GM18868 (cell line): ENCODE data around the gene ERH.
"Not testable (repeated sequence)": the region's sequence is repeated elsewhere in the genome, so short reads cannot be mapped to it uniquely, and the experiment has no call there.

Source experiments
- ATAC-seq: cut with Tn5 transposase; IDR thresholded peaks from one replicate; pipeline ENCODE4 v1.9.1; 2021; ENCODE audit warnings: mild to moderate bottlenecking, moderate library complexity; ENCODE audit not compliant: unreplicated experiment

The ERH gene

DNA sequence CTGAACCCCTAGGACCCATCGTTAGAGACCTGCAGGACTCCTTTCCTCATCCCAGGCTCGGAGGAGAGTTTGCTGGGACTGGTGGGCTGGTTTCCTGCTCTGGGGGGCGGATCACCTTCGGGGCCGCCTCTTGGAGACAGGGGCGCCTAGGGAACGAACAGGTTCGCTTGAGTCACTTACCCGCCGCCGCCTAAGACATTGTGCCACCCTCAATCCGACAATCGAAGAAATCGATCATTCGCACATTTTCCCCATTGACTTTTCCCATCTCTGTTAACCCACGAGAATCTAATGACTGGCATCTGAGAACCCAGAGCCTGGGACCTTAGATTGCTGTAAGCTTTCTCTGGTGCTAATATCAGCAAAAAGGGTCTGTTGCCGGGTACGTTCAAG, 715 bp upstream of the ERH start:
- ATAC-seq: peak; percentile 17

DNA sequence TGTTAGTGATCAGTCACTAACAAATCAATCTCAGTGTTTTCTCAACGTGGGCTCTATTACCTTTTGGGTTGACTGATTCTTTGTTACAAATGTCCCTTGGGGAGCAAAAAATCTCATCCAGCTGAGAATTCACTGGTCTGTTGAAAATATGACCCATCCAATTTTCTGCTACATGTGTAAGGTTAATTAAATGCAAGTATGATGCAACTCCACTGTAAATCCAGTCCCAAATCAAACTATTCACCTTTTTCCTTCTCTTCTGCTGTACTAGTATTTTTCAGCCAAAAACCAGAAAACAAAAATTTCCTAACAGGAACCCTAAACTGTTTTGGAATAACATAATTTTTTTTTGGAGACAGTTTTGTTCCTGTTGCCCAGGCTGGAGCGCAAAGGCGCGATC, 2.2 kb downstream of the ERH start:
- no peak for ATAC-seq

DNA sequence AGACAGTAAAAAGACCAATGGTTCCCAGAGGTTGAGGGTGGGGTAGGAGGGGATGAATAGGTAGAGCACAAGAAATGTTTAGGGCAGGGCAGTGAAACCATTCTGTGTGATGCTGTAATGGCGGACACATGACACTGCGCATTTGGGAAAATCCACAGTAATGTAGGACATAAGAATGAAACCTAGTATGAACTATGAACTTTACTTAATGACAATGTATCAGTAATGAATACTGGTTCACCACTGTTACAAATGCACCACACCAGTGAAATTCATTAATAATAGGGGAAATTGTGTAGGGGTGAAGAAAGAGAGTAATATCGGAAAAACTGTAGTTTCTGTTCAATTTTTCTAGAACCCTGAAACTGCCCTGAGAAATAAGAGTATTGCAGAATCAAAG, 5.6 kb downstream of the ERH start:
- peak; percentile 49 for ATAC-seq

DNA sequence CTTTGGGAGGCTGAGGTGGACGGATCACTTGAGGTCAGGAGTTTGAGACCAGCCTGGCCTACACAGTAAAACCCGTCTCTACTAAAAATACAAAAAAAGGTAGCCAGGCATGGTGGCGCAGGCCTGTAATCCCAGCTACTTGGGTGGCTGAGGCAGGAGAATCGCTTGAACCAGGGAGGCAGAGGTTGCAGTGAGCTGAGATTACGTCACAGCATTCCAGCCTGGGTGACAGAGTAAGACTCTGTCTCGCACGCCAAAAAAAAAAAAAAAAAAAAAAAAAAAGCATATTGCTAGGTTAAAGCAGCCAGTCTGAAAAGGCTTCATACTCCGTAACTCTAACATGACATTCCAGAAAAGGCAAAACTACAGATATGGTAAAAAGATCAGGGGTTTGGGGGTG, 6.7 kb downstream of the ERH start:
- not testable (repeated sequence) for ATAC-seq

DNA sequence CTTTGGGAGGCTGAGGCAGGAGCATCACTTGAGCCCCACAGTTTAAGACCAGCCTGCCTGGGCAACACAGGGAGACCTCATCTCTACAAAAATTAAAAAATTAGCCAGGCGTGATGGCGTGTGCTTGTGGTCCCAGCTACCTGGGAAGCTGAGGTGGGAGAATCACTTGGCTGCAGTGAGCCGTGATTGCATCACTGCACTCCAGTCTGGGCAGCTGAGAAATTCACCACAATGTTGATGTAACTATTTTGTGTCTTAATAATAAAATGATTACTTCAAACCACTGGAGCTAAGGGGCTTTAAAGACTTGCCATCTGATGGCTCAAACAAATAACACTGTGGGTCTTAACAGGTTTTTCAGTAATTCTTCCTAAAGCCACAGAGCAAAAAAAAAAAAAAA, 10.8 kb downstream of the ERH start:
- no peak for ATAC-seq

DNA sequence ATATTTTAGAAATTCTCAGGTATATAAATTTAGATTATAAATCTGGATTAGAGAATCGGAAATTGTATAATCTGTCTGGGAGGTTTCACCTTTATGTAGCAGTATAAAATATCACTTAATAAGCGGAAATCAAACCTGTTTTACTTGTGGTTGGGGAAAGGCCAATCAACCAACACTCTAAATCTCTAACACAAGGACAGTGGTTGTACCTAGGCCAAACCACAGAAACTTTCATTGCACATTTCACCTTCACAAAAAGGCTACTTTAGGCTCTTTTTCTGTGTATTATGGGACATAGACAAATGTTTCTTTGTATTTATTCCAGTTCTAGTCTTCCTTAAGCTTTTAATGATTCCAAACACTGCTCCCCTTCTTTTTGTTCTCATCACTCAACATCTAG, 19.8 kb downstream of the ERH start:
- ATAC-seq: no peak

DNA sequence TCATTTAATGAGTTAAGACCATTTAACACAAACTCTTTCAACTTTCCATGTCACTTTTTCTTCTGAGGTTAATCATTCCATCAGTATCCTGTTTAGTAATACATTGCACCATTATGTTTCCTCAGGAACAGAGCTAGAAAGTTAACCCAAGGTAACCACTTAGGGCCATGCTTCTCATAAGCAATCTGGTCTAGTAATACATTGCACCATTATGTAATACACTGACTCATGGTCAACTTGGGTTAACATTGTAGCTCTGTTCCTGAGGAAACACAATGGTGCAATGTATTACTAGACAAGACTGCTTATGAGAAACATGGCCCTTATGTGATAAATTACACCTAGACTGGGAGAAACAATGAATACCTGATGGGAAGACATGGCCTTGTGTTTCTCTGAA, 21.7 kb downstream of the ERH start:
- no peak for ATAC-seq

DNA sequence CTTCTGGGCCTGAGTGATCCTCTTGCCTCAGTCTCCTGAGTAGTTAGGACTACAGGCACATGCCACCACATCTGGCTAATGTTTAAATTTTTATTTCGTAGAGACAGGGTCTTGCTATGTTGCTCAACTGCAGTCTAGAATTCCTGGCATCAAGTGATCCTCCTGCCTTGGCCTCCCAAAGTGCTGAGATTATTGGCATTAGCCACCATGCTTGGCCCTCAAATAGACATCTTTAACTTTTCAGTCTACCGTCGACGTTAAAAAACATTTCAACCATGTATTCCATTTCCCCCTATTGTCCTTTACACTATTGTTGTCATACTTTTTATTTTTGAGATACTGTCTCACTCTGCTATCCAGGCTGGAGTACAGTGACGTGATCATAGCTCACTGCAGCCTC, 22.4 kb downstream of the ERH start:
- no peak for ATAC-seq

DNA sequence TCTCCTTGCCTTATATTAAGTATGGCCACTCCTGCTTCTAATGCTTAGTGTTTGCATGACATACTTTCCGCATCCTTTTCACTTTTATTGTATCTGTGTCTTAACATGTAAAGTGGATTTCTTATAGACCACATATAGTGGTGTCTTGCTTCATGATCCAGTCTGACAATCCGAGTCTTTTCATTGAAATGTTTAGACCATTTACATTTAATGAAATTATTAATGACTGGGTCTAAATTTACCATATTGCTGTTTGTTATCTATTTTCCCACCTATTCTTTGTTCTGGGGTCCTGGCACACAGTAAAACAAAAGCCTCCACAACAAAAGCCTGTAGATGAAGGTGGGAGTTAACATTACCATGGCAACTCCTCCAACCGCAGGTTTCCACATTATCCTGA, 22.9 kb downstream of the ERH start:
- no peak for ATAC-seq

DNA sequence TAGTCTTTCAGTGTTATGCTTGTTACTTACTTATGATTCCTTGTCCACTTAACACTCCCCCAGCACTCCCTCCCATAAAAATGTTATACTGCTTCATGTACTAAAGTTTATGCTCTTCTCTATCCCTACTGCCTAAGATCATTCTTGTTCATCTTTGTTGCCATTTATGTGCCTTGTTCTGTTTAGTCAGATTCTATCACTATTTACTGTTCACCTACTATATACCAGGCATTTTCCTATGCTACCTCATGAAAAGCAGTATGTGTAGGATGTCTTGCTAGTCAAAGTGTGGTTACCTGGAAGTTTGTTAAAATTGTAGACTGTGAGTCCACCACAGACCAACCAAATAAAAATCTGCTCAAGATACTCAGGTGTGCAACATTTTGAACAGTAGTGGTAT, 23.9 kb downstream of the ERH start:
- no peak for ATAC-seq

DNA sequence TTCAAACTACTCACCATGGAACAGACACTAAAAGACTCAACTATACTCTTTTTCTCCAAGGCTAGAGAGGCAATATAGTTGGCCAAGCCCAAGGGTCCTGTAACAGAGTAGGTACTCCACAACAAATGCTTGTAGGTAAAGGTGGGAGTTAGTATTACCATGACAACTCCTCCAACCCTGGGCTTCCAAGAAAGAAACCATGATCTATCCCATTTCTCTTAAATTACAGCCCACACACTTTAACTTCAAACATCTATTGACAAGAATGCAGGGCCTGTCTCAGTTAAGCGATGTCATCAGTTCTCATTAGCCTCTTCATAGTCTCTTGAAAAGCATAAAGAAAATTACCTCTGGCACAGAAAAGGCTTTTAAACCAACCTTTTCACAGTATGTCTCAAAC, 25.0 kb downstream of the ERH start:
- no peak for ATAC-seq

DNA sequence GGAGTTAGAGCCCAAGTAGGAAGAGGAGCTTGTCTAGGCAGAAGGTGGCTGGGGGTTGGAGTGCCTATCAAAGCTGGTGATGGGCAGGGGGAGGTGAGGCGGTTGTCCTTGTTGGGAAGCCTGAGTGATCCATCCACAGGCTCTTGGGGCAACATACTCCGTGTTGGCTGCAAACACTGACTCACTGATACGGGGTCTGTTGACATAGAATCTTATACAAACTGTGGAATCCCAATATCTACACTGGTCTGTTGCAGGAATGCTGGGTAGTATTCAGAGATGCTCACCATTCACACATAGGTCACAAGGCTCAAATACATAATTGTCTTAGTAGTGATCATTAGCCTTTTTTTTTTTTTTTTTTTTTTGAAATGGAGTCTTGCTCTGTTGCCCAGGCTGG, 26.0 kb downstream of the ERH start:
- no peak for ATAC-seq

DNA sequence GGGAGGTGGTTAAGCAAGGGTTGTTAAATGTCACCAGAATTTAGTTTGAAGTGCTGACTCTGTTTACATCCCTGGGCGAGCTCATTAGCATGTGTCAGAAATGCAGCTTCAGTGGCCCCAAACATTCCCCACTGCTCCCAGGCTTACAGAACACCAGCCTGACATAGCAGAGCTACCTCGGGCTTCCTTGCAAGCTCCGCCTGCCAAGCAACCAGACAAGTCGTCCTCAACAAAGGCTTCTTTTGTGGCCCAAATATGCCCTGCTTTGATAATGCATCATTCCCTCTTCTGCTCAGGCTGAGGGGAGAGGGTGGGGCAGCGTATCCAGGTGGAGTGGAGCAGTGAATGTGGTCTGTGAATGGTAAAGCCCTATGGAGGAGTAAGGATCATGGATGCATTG, 28.0 kb downstream of the ERH start:
- no peak for ATAC-seq

DNA sequence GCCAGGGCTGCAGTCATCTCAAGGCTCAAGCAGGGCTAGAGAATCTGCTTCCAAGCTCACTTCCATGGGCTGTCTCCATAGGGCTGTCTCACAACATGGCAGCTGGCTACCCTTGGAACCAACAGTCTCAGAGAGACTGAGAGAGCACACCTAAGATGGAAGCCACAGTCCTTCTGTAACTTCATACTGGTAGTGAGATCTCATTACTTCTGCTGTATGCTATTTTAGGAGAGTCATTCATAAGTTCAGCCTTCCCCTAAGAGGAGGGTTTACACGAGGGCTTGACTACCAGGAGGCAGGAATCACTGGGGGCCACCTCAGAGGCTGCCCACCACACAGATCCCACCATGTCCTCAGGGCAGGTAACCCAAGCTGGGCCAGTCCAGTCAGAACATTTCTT, 29.7 kb downstream of the ERH start:
- no peak for ATAC-seq

DNA sequence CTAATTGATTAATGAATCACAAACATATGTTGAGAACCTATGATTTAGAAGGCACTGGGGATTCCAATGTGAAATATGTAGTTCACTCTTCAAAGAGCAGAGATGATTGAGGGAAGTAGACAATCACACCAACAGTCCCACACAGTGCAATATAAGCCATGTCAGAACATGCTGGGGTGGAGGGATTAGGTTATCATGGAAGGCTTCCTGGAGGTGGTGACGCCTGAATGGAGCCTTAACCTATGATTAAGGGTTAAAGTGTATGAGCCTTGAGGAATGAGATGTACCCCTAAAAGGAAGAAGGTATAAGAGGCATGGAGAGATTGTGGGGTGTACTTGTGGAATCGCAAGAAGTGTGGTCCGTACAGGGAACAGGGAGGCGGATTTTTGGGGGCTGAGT, 31.3 kb downstream of the ERH start:
- no peak for ATAC-seq

DNA sequence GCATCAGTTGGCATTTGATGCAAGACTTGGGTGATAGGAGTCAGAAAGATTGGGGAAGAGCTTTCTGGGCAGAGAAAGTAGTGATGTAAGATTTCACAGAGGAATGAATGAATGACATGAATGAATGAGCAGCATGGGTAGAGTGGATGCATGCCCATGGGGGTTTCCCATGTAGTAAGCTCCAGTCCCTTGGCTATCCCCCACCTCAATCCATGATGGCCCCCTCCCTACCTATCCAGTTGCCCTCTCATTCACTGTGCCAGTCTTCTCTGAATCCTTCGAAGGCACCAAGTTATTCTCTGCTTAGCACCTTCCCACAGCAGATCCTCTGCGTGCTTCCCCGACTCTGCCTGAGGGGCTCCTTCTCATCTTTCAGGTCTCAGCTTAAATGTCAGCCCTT, 32.0 kb downstream of the ERH start:
- ATAC-seq: no peak

DNA sequence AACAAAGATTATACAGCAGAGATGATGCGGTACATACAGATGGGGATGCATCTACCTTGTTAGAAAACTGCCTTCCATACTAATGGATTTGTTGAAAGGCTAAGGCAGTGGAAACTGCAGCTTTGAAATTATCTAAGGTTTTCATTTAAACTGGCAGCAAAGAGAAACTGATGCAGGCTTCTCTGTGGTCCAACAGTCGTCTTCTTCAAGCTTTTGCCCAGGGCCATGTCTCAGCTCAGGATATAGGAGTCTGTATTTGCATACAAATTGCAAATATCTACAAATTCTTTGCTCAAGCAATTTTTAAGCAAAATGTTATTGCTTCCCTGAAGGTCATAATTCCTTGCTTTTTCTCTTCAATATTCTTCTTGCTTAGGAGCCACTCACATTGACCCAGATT, 33.7 kb downstream of the ERH start:
- ATAC-seq: no peak

DNA sequence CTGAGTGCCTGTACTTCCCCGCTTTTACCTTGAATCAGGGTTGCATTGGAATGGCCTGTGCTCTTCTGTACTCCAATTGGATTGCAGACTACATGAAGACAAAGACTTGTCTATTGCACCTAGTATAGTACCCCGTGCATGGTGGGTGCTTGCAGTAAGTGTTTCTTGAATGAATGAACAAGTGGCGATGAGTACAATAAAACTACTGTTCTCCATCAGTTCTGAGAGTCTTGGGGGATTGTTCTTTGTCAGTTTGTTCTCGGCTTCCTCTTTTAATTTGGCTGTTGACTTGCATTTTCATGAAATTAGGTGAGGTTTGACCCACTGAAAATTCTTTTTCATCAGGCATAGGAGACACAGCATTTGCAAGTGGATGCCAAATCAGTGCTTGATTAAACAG, 34.1 kb downstream of the ERH start:
- ATAC-seq: no peak

DNA sequence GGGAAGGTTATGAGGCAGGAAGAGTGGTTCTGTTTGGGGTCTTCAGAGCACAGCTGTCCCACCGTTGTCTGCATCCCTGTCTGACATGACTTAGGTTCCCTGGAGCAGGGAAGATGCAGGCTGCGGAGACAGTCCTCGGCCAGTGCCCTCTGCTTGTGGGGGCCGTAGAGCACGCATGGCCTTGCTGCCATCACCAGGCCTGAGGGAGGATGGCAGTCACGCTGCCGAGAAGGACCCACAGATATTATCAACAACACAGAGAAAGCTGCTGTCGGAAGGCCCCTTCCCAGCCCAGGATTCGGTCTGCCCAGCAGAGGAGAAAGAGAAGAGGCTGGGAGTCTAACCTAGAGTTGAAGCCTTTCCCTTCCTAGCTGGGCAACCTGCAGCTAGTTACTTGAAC, 35.0 kb downstream of the ERH start:
- no peak for ATAC-seq

DNA sequence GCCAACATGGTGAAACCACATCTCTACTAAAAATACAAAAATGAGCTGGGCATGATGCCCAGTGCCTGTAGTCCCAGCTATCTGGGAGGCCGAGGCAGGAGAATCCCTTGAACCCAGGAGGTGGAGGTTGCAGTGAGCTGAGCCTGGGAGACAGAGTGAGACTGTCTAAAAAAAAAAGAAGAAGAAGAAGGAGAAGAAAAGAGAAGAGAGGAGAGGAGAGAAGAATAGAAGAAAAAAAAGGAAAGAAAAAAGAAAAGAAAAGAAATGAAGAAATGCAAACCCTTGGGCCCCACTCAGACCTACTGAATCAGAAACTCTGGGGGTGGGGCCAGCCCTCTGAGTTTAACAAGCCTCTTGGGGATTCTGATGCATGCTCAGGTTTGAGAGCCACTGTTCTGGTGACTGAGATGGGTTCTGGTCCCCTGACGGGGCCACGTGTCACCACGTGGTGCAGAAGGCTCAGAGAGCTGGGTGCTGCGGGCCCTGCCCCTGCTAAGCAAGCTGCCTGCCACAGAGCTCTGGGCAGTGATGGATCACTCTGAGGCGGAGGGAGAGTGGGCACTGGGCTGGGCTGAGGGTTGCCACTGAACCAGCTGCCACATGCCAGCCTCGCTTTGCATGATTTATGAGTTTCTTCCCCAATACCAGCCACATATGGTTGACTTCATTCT, 37.5 kb downstream of the ERH start:
- peak; percentile 63 for ATAC-seq

DNA sequence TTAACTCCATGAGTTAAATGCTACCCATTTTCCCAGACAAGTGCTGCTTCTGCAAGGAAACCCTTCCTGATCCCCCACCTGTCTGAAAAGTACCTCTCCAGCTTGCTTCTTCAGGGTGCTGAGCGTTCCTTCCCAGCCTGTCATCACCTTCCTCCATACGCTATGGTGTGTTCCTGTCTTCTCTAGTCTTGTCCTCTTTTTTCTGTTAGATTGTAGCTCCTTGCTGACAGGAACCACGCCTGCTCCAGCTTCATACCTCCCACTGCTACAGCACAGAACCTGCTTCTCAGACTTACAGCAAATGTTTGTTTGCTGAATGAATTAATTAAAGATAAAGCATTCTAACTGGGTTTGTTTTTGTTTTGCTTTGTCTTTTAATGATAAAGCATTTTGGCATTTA, 39.1 kb downstream of the ERH start:
- no peak for ATAC-seq

DNA sequence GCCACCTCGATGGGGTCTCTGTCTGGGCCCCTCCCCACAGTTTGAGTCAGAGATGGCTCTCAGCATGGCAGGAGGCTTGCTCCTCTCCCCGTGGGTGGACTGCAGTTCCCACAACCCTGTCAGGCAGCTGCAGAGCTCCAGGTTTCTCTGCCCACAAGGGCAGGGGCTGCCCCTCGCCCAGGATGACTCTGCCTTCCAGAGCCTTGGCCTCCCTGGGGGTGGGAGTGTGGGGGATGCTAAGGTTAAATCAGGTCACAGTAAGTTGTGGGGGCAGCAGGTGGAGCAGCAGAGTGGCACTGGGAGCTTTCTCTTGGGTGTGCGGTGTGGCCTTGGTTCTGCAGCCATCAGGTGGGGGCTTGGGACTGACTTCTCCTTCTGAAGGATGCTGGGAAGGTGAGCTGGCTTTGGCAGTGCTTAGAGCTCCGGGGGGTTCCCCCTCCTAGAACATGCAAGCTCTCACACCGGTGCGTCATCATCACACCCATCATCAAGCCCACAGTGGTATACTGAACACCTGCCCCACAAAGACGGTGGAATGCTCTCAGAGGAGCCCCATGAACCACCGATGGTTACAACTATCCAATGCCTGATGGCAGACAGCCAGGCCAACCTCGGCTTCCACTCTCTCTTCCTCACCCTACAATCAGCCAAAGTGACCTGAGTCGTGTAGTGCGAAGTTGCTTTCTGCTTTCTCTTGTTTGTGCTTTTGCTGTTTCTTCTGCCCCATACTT, 39.7 kb downstream of the ERH start:
- ATAC-seq: no peak
